ENCODE results near the gene FOXK2. TPM values are rescaled to one million over a fixed set of nuclear protein-coding genes. Genes with fewer than 3 reads are reported as not detected.

The FOXK2 gene
- total RNA-seq, 4 donors from 2014 or later, result 15.9 to 70.9 (median 42.7) TPM

- TF ChIP-seq CTCF (IDR thresholded peaks at IDR 0.05), result no peak
- no peak for TF ChIP-seq POLR2A (IDR thresholded peaks at IDR 0.05)
- Histone ChIP-seq H3K36me3 (no peaks in the 10 kb centered on the region), H3K9me3 (no peaks in the 10 kb centered on the region), H3K27me3 (no peaks in the 10 kb centered on the region), H3K27ac (no peak overlapping the region), H3K4me1 (peaks cover 0 to 7% of the 10 kb centered on the region in 2 donors), H3K4me3 (no peak overlapping the region)
- intact Hi-C loops (cut with DNase I; ENCODE audit: low total_unique reads), result no loop called here
- no peak for DNase-seq
Measured at GRCh38 chr17:82565551-82565950, 46.0 kb downstream of the FOXK2 start.

- Histone ChIP-seq H3K27me3 (no peaks in the 10 kb centered on the region), H3K9me3 (no peaks in the 10 kb centered on the region), H3K4me3 (no peak overlapping the region), H3K4me1 (peaks cover 0 to 7% of the 10 kb centered on the region in 2 donors), H3K27ac (no peak overlapping the region), H3K36me3 (no peaks in the 10 kb centered on the region)
- no peak for DNase-seq
- intact Hi-C loops (cut with DNase I; ENCODE audit: low total_unique reads), result no loop called here
- no peak for TF ChIP-seq POLR2A (IDR thresholded peaks at IDR 0.05)
- TF ChIP-seq CTCF (IDR thresholded peaks at IDR 0.05), result no peak
Measured at GRCh38 chr17:82566129-82566960, 46.8 kb downstream of the FOXK2 start.

GRCh38 chr17:82567286-82567685, 47.8 kb downstream of the FOXK2 start:
- H3K36me3 ChIP-seq, result no peaks in the 10 kb centered on the region
- no peak overlapping the region for H3K27ac ChIP-seq
- no peak overlapping the region for H3K4me3 ChIP-seq
- TF ChIP-seq POLR2A (IDR thresholded peaks at IDR 0.05) (no peak), CTCF (IDR thresholded peaks at IDR 0.05) (no peak)
- no peaks in the 10 kb centered on the region for H3K27me3 ChIP-seq
- H3K4me1 ChIP-seq, result peaks cover 0 to 7% of the 10 kb centered on the region in 2 donors
- intact Hi-C loops (cut with DNase I; ENCODE audit: low total_unique reads), result no loop called here
- no peaks in the 10 kb centered on the region for H3K9me3 ChIP-seq
- DNase-seq, result no peak

- Histone ChIP-seq H3K9me3 (no peaks in the 10 kb centered on the region), H3K27ac (peak overlapping the region in 1 of 2 donors; percentile 0), H3K27me3 (no peaks in the 10 kb centered on the region), H3K36me3 (no peaks in the 10 kb centered on the region), H3K4me3 (no peak overlapping the region), H3K4me1 (peaks cover 0 to 7% of the 10 kb centered on the region in 2 donors)
- DNase-seq, result no peak
- intact Hi-C loops (cut with DNase I; ENCODE audit: low total_unique reads), result no loop called here
- TF ChIP-seq CTCF (IDR thresholded peaks at IDR 0.05) (no peak), POLR2A (IDR thresholded peaks at IDR 0.05) (no peak)
Measured at GRCh38 chr17:82568997-82569393, 49.5 kb downstream of the FOXK2 start.

GRCh38 chr17:82569621-82570020, 50.1 kb downstream of the FOXK2 start:
- intact Hi-C loops (cut with DNase I; ENCODE audit: low total_unique reads), result no loop called here
- Histone ChIP-seq H3K9me3 (no peaks in the 10 kb centered on the region), H3K27me3 (no peaks in the 10 kb centered on the region), H3K27ac (no peak overlapping the region), H3K36me3 (no peaks in the 10 kb centered on the region), H3K4me1 (peaks cover 0 to 7% of the 10 kb centered on the region in 2 donors), H3K4me3 (no peak overlapping the region)
- no peak for DNase-seq
- TF ChIP-seq POLR2A (IDR thresholded peaks at IDR 0.05), result no peak
- no peak for TF ChIP-seq CTCF (IDR thresholded peaks at IDR 0.05)

Data from uterus (tissue), 4 donors.